NCI-H2029 (cell line): Measurements from ENCODE around the gene RGS14.

Source experiments
- DNase-seq: peaks from one replicate; lab custom pipeline; 2025; lab: John Stamatoyannopoulos, UW

RGS14 gene

DNA sequence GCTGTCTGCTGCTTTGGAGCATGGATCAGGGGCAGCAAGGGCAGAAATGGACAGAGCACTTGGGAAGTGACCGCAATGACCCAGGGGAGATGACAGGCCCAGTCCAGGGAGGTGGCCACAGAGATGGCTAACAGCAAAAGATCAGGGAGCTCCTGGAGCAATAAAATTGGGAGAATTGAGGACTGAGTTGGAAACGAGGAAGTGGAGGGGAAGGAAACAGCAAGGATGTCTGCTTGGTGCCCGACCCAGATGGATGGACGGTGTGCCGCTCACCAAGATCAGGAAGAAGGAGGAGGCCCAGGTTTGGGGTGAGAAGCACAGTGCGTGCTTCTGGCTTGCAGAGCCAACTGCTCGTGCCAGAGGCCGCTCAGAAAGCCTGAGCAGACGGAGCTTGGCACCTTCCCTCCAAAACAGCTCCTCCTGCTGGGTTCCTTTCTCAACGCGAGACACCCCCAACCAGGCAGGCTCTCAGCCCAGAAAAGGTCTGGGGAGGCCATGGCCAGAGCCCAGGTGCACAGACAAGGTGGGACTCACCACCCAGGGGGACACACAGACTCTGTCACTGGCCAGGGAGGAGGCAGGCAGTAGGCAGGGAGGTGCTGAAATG is 24.8 kb downstream of the RGS14 start:
- no peak for DNase-seq

DNA sequence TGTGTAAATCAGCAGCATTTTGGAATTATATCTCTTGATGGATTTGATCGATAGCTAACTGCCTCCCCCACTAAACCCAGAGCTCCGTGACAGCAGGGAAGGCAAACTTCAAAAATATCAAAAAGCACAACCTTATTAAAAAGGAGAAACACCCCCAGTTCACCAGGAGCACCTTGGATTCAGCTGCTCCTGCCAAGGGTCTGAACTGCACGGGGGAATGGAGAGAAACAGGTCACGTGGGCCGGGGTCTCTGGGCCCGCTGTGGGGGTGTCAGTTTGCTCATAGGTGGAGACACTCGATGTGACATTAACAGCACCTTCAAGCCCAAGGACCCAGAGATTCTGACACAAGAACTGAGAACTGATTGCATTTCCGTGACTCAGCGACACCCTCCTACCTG is 25.5 kb downstream of the RGS14 start:
- no peak for DNase-seq

DNA sequence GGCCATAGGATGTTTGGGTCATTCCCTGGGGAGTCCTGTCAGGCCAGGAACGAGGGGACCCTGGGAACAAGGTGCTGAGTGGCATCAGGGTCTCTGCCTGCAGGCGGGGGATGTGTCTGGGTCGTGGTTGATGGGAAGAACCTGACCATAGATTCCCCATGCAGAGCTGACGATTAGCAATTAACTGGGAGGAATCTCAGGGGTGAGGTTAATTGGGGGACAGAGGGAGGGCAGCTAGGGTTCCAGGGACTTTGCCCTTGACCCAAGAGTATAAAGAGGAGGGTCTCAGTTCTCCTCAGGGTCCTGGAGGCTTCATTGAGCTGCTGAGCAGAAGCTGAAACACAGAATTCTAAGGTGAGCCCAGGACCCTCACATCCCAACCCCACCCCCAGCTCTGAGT is 26.4 kb downstream of the RGS14 start, which contains the start of gene SLC34A1:
Gene SLC34A1, plus strand, starts transcription at position 301 of the 400 bp plus-strand sequence. CDS start 1,308 bp downstream, outside the sequence.
- no peak for DNase-seq

DNA sequence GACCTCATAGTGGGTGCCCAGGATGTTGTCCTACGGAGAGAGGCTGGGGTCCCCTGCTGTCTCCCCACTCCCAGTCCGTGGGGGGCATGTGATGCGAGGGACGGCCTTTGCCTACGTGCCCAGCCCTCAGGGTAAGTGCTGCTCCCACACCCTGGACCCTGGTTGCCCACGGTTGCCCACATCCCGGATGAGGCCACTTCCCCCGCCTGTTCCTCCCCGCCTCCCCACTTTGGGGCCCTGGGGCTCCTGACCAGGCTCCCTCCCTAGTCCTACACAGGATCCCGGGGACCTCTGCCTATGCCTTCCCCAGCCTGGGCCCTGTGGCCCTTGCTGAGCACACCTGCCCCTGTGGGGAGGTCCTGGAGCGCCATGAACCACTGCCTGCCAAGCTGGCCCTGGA is 28.0 kb downstream of the RGS14 start:
- DNase-seq = no peak

DNA sequence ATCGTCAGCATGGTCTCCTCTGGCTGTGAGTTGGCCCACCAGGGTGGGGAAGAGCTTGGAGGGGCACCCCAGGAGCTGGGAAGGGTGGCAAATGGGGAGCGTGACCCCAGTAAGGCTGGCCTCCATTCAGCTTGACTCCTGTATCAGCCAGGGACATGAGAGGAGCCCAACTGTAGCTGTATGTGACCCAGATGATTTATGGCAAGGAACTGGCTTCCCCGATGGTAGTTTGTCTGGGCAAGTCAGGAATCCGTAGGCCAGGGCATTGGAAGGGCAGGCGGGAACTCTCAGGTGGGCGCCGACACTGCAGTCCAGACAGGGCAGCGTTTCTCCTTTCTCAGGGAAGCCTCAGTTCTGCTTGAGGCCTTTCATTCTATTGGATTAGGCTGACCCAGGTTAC is 28.8 kb downstream of the RGS14 start:
- no peak for DNase-seq

DNA sequence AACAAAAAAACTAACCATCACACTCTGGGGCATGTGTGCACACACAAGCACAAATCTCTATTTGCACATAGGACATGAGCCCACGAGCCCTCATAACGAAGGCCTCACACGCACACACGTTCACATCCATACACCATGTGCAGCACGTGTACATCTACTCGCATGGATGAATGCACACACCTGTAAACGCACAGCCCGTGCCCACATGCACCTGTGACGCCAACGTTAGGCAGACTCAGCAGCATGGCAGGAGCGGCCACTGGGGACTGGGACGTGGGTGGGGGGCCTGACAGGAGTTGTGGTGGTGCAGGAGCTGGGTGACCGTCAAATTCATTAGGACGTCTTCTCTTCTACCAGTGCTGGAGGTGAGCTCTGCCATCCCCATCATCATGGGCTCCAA is 29.7 kb downstream of the RGS14 start:
- no peak for DNase-seq

DNA sequence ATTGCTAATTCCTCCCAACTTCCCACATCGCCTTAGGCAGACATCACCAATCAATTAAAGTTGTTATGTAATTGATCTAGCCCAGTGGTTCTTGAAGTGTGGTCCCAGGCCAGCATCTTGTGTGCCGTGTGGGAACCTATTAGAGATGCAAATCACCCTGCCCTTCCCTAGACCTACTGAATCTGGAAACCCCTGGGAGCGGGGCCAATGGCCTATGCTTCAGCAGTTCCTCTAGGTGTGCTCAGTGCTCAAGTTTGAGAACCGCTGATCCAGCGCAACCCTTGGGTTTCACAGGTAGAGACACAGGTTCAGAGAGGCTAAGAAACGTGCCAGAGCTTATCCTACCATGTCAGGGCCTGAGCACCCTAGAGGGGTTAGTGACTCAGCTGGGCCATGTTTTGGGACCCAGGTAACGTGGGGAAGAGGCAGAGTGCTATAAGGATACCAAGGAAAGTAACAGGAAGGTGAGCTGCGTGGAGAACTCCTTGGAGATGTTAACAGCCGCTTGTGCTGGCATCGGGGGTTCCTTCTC is 30.9 kb downstream of the RGS14 start:
- DNase-seq = no peak

DNA sequence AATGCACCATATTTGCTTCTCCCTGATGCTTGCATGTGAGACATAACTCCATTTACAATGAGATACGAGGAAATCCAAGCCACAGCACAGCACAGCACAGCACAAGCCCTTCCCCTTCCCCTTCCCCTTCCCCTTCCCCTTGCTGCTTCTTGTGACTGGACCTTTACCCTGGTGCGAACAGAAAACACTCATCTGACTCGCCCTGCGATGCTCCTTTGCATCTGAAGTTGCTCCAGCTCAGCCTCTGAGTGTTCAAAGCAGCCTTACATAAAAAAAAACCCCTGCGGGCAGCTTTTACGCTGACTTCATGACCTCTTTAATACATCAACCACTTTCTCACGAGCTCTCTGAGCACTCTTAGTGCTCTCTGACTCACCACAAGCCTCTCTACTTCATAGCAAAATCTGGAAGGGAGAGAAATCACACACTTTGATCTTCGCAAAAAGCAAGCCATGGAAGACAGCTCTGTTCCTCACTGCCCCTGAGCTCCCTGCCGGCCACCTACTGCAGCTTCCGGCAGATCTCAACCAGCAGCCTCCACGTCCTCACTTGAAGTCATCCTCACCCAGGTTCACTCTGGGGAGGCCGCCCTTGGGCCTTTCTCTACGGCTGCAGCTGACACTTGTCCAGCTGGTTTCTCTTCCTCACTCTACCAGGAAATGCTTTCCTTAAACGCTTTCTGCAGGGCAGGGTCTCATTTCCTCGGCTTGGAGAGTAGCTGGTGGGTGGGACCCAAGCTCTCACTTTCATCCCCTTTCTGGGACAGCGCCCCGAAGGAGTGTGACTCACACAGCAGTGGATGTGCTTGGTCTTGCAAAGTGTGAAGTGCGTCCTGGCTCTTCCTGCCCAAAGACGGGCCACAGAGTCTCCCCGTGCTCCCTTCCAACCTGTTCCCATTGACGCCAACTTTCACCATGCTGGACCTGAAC is 31.8 kb downstream of the RGS14 start:
- DNase-seq = no peak

DNA sequence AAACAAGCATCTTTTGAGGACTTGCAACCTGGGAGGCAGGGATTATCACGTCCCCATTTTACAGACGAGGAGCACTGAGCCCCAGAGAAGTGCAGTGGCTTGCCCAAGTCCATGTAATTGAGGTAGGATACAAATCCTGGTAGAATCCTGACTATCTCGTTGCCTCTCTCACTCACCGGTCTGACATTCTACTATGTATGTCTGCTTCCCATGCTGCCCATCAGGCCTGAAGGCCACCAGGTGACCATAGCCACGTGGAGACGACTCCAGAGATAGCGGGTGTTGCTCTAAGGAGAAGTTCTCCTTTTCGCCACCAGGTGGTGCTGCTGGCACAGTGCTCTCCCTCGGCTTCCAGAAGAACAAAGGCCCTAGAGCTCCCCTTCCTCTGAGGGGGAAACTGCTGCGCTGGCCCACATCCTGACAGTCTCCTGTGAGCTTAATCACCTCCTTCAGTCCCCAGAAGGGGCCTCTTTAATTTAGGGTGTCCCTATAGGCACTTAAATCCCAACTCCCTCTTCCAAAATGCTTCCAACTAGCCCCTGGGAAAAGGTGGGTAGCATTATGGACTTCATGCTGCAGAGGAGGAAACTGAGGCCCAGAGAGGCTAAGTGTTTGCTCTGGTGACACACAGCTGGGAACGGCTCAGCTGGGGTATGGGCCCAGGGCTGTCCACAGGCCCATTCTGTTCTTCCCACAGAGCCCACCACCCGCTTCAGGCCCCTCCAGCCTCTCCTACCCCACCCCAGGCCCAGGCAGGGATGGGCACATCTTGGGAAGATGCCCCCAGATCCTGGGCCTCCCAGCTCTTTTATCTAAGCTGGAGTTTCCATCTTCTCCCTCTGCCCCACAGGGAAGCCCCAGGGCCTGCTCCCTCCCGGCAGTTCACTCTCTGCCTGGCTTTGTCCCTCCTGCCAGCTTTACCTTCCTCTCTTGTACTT is 32.9 kb downstream of the RGS14 start:
- DNase-seq = peak; percentile 70

DNA sequence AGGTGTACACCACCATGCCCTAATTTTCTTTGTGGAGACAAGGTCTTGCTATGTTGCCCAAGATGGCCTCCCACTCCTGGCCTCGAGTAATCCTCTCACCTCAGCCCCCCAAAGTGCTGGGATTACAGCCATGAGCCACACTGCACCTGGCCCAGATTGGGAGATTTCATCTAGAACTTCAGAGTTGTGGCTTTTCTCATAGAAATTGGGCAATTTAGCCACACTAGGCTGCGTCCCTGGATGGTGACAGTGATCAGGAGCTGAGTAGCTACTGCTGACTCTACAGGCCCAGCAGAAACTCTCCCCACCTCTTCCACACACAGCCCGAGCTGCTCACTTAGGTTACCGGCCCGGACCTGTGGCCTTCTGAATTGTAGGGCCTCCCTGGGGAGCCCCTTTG is 35.0 kb downstream of the RGS14 start:
- no peak for DNase-seq

DNA sequence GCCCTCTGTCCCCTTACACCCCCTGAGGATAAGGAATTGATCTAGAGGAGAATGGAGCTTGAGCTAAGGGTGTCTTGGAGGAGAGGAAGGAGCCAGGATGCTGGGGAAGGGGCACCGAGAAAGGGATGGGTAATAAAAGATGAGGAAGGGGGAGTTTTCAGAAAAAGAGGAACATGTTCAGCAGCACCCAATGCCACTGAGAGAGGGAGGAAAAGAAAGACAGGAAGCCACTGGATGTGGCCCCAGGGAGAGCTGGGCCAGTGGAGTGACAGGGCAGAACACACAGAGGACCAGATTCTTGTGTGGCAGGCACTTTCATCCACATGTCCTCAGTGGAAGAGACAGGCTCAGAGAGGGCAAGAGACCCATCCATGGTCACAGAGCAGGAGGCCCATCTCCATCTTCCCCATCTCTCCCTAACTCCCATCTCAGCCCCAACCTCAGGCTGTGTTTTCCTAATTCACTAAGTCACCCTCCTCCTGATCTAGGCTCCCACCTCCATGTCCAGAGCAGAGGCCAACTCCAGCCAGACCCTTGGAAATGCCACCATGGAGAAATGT is 35.6 kb downstream of the RGS14 start:
- DNase-seq = no peak

DNA sequence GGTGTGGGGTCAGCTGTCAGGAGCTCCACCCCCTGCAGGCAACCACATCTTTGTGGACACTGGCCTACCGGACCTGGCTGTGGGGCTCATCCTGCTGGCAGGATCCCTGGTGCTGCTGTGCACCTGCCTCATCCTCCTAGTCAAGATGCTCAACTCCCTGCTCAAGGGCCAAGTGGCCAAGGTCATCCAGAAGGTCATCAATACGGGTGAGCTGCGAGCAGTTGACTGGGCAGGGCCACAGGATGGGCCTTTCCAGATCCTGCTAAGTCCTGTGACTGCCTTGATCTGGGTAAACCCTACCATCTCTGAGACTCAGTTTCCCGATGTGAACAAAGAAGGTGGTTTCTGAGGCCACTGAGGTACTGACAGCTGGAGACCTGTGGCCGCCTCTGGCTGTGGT is 36.3 kb downstream of the RGS14 start:
- no peak for DNase-seq

DNA sequence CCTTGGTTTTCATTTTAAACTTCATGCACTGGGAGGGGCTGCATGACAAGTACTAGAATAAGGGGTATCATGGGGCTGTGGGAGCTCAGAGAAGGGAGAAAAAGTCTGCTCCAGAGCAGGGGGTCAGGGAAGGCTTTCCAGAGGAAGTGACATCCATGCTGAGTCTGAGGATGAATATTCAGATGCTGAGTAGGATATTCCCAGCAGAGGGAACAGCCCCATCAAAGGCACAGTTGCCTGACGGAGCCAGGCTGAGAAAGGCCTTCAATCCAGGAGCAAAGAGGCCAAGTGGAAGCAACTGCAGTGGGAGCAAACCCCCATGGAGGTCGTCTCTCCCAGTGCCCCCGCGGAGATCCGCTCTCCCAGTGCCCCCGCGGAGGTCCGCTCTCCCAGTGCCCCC is 38.4 kb downstream of the RGS14 start:
- DNase-seq = no peak

DNA sequence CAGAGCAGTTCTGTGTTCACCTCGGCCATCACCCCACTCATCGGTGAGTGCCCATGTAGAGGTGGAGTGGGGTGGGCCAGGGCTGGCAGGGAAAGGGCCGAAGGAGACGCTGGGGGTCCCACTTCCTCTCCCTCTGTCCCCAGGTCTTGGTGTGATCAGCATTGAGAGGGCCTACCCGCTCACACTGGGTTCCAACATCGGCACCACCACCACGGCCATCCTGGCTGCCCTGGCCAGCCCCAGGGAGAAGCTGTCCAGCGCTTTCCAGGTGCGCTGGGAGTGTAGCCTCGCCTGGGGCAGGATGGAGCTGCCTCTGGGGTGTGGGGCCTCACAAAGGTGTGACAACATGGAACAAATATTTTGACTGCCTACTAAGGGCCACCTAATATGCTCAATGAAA is 39.1 kb downstream of the RGS14 start:
- DNase-seq = no peak

DNA sequence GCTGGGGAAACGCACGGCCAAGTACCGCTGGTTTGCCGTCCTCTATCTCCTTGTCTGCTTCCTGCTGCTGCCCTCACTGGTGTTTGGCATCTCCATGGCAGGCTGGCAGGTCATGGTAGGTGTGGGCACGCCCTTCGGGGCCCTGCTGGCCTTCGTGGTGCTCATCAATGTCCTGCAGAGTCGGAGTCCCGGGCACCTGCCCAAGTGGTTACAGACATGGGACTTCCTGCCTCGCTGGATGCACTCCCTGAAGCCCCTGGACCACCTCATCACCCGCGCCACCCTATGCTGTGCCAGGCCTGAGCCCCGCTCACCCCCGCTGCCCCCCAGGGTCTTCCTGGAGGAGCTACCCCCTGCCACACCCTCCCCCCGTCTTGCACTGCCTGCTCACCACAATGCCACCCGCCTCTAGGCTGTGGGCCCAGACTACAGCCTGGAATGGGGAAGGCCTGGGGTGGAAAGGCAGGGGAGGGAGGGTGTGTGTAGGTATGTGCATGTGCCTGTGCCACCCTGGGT is 40.2 kb downstream of the RGS14 start:
- no peak for DNase-seq

DNA sequence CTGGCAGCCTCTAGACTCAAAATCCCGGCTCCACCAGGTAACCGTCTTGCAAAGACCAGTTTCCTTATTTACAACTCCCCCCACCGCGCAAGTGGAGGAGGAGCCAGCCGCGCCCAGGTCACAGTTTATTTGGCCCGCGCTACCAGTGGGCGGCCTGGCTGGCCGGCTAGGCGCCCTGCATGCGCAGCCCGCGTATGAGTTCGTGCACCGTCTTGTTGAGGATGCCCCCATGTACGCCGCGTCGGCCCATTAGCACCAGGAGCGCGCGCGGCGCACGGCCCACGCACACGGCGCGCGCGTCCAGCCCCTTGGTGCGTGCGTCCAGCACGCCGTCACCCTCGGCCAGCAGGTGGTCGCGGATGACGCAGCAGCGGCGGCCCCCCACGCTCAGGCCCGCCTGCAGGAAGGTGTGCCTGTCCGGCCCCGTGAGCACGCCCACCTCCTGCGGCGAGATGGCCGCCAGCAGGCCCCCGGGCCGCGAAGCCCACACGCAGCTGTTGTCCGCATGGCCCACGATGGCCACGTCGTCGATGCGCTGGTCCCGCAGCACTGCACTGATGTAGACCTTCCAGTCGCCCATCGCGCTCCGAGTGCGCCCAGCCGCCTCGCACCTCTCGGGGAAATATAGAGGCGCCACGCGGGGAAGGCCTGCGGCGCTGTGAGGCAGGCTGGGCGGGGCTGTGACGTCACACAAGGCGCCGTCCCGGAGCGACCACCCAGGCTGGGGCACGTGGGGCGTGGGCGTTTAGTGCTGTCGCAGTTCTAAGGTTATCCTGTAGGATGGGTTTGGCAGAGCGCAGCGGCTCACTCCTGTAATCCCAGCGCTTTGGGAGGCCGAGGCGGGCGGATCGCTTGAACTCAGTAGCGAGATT is 42.5 kb downstream of the RGS14 start, which contains the start of gene PFN3:
Gene PFN3, minus strand, starts transcription at position 665 of the 872 bp plus-strand sequence. Its CDS starts 85 bp downstream, at position 580.
- no peak for DNase-seq

DNA sequence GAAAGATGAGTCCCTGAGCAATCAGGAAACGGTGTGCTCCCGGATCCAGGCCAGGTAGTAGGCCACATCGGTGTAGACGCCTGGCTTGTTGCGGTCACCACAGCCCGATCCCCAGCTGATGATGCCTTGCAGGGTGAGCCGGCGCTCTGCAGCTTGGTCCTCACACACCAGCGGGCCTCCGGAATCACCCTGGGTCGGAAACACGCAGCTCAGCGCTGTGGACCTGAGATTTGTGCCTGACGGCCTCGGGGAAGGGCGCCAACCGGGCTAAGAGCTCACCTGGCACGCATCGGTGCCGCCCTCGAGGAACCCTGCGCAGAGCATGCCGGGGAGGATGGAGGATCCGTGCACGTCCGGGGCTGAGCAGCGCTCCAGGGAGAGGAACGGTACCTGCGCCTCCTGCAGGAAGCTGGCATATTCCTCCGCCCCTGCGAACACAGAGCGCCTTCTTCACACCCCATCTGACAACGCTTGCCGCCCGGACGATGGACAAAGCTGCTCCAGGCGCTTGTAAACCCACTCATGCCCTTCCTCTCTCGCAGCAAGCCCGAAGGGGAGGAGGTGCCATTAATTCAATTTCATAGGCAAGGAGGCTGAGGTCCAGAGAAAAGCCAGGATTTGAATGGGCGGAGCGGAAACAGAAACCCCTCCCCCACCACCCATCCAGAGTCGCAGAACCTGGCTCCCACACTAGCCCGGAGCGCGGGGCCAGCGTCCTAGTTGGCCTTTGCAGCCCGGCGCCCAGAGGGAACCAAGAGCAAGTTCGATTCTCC is 44.7 kb downstream of the RGS14 start:
- DNase-seq = peak; percentile 84

DNA sequence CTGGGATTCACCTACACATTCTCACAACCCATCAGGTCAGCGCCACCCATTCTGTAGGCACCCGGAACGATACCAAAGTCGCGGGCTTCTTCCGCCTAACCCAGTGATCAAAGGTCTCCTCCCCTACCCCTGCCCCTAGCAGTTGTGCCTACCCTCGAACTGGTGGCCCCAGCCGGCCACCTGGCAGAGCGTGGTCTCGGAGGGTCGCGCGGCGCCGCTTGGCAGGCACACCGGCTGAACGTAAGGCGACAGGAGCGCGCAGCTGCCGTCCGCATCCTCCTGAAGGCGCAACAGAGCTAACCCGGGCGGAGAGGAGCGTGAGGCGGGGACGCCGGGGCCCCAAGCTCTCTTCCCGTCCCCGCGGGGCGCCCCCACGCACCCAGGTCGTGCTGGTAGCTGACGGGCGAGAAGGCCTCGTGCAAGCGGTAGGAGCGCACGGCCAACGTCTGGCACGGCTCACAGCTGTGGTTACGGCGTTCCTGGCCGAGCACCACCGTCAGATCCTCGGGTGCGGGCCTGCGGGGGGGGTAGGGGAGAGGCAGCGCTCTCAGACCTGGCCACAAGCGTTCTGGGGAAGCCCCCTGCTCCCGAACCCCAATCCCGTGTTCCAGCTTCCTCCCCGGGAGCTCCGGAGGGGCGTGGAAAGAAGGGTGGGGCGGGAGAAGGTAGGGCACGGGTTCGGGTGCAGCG is 45.5 kb downstream of the RGS14 start:
- DNase-seq = no peak
